Measurements from ENCODE around the gene SNX3. TPM values are rescaled to one million over a fixed set of nuclear protein-coding genes. Genes with fewer than 3 reads are reported as not detected.
"Not testable (repeated sequence)": the region's sequence is repeated elsewhere in the genome, so short reads cannot be mapped to it uniquely, and the experiment has no call there.

Gene SNX3
- polyA plus RNA-seq, 1 experiment: 406 TPM

DNA sequence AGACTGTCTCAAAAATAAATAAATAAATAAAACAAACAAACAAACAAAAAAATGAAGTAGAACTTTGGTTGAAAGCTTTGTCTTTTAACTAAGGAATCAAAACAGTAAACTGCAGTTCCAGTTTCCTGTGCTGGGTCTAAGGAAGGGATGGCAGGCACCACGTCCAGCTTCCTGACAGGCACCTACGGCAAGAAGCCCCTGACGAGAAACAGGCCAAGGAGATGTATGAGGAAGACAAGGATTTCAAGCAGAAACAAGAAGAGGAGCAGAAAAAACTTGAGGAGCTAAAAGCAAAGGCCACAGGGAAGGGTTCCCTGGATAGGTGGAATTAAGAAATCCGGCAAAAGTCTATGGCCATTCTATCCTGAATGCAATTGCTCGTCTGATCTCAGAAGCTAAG, 8.8 kb downstream of the SNX3 start:
- Histone ChIP-seq H3K4me3 (ENCODE audit: low read depth, low read length) (no peak overlapping the region), H3K9me3 (ENCODE audit: control insufficient read depth, insufficient read depth, low read length) (no peaks in the 10 kb centered on the region), H3K27ac (ENCODE audit: low read depth, low read length) (no peak overlapping the region), H3K27me3 (ENCODE audit: control insufficient read depth, insufficient read depth, low read length) (no peaks in the 10 kb centered on the region)
- ChIA-PET POLR2A (no interaction called here), CTCF (interaction anchor here (2.9 kb wide), 1 partner anchor 239 kb away, joined by 9 read pairs; no protein-coding TSS in a partner anchor)
- no peak for DNase-seq (ENCODE audit: low read depth, low spot score)
- TF ChIP-seq, protein P1, sequence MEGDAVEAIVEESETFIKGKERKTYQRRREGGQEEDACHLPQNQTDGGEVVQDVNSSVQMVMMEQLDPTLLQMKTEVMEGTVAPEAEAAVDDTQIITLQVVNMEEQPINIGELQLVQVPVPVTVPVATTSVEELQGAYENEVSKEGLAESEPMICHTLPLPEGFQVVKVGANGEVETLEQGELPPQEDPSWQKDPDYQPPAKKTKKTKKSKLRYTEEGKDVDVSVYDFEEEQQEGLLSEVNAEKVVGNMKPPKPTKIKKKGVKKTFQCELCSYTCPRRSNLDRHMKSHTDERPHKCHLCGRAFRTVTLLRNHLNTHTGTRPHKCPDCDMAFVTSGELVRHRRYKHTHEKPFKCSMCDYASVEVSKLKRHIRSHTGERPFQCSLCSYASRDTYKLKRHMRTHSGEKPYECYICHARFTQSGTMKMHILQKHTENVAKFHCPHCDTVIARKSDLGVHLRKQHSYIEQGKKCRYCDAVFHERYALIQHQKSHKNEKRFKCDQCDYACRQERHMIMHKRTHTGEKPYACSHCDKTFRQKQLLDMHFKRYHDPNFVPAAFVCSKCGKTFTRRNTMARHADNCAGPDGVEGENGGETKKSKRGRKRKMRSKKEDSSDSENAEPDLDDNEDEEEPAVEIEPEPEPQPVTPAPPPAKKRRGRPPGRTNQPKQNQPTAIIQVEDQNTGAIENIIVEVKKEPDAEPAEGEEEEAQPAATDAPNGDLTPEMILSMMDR (IDR thresholded peaks at IDR 0.05; ENCODE audit: low read depth, low read length): no peak

DNA sequence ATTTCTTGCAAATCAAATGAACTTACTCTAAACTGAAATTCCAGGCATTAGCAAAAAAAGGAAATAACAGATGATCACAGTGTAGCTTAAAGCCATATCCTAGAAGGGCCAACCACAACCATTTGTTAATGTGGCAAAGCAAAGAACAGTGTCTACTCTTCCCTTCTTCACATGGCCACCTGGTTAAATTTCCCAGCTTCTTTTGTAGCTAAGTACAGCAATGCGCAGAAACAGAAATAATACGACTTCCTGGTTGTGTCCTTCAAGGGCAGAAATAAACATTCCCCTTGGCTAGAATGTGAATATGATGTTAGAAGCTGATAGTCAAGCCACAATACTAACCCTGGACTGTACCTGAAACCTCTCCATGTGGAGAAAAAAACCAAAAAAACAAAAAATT, 9.6 kb downstream of the SNX3 start:
- CTCF ChIA-PET: interaction anchor here (0.6 to 2.9 kb wide), 3 partner anchors 240 to 241 kb away, joined by 3 to 9 read pairs (median 3); no protein-coding TSS in a partner anchor
- no peak overlapping the region for H3K27ac ChIP-seq (ENCODE audit: low read depth, low read length)
- no peak for DNase-seq (ENCODE audit: low read depth, low spot score)
- H3K9me3 ChIP-seq (ENCODE audit: control insufficient read depth, insufficient read depth, low read length): no peaks in the 10 kb centered on the region
- TF ChIP-seq, protein P1 (IDR thresholded peaks at IDR 0.05; ENCODE audit: low read depth, low read length): no peak
- POLR2A ChIA-PET: no interaction called here
- no peak overlapping the region for H3K4me3 ChIP-seq (ENCODE audit: low read depth, low read length)
- H3K27me3 ChIP-seq (ENCODE audit: control insufficient read depth, insufficient read depth, low read length): no peaks in the 10 kb centered on the region

DNA sequence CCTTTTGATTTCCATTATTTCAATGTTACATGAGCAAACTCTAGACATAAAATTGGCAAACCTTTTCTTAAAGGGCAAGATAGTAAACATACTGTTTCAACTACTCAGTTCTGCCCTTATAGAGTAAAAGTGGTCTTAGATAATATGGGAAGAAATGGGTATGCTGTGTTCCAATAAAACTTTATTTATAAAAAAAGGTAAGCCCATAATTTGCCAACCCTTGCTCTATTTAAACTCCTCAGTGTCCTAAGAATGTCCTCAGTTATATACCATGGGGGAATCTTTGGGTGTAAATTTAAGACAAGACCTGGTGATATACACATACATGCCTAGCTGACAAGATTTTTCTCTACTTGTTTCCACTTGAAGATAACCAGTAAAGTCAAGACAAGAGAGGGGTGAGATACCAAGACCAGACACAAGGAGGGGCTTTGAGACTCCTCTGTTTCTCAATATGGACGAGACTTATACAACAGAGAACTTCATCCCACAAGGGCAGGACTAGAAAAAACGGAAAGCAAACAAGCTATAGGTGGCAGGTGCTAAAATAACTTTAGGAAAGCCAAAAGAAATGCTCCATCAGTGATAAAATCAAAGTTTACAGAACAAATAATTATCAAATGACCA, 10.5 kb downstream of the SNX3 start:
- no peaks in the 10 kb centered on the region for H3K9me3 ChIP-seq (ENCODE audit: control insufficient read depth, insufficient read depth, low read length)
- TF ChIP-seq, protein P1 (IDR thresholded peaks at IDR 0.05; ENCODE audit: low read depth, low read length): peak; percentile 29
- POLR2A ChIA-PET: no interaction called here
- no peak overlapping the region for H3K27ac ChIP-seq (ENCODE audit: low read depth, low read length)
- CTCF ChIA-PET: interaction anchor here (0.6 to 1.1 kb wide), 2 partner anchors 241 to 242 kb away, joined by 3 read pairs; no protein-coding TSS in a partner anchor
- H3K27me3 ChIP-seq (ENCODE audit: control insufficient read depth, insufficient read depth, low read length): no peaks in the 10 kb centered on the region
- H3K4me3 ChIP-seq (ENCODE audit: low read depth, low read length): no peak overlapping the region
- no peak for DNase-seq (ENCODE audit: low read depth, low spot score)

DNA sequence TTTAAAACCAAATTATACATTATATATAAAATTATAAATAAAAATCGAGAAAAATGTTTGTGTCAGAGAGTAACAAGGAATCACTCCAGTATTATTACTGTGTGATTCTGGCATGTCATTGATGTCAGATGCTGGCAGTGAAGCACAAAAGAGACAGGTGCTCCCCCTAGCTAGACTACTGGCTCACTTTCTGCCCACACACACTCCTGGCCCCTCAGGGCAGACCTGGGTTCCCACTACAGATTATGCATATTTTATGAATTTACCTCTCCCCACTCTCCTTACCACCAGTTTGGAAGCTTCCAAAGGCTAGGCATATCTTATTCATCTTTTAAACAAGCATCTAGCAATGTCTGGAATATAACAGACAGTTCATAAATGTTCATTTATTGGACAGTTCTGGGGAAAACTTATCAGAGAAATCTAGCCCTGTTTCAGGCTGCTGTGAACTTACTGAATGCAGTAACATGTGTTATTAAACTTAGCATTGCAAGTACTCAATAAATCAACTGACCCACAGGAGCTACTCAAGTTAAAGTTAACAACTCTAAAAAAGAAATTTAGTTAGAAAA, 12.8 kb downstream of the SNX3 start:
- TF ChIP-seq, protein P1 (IDR thresholded peaks at IDR 0.05; ENCODE audit: low read depth, low read length): no peak
- H3K27ac ChIP-seq (ENCODE audit: low read depth, low read length): no peak overlapping the region
- DNase-seq (ENCODE audit: low read depth, low spot score): no peak
- H3K4me3 ChIP-seq (ENCODE audit: low read depth, low read length): no peak overlapping the region
- no peaks in the 10 kb centered on the region for H3K27me3 ChIP-seq (ENCODE audit: control insufficient read depth, insufficient read depth, low read length)
- ChIA-PET POLR2A (interaction anchor here (1.0 kb wide), 1 partner anchor 12 kb away, joined by 3 read pairs; the partner anchor contains the start of gene SNX3), CTCF (no interaction called here)
- H3K9me3 ChIP-seq (ENCODE audit: control insufficient read depth, insufficient read depth, low read length): no peaks in the 10 kb centered on the region

DNA sequence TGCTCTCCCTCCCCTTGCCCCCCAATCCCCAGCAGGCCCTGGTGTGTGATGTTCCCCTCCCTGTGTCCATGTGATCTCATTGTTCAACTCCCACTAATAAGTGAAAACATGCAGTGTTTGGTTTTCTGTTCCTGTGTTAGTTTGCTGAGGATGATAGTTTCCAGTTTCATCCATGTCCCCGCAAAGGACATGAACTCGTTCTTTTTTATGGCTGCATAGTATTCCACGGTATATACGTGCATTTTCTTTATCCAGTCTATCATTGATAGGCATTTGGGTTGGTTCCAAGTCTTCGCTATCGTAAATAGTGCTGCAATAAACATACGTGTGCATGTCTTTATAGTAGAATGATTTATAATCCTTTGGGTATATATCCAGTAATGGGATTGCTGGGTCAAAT, 15.7 kb downstream of the SNX3 start:
- CTCF ChIA-PET: interaction anchor here (0.6 kb wide), 1 partner anchor 1152 kb away, joined by 10 read pairs; no protein-coding TSS in a partner anchor
- H3K27ac ChIP-seq (ENCODE audit: low read depth, low read length); POLR2A ChIA-PET; H3K27me3 ChIP-seq (ENCODE audit: control insufficient read depth, insufficient read depth, low read length); H3K4me3 ChIP-seq (ENCODE audit: low read depth, low read length); DNase-seq (ENCODE audit: low read depth, low spot score); H3K9me3 ChIP-seq (ENCODE audit: control insufficient read depth, insufficient read depth, low read length): not testable (repeated sequence)
